Neural cell (in vitro differentiated cells): ENCODE results near the gene NR2C2. TPM values are rescaled to one million over a fixed set of nuclear protein-coding genes. Genes with fewer than 3 reads are reported as not detected.

Experiments
- H2AFZ ChIP-seq: fragments of 200-600, 300-800 bp; sonication (generic), shearing (Covaris generic); 2 replicates; pipeline ENCODE4 v1.6.0; 2014; ENCODE audit warnings: low read depth, mild to moderate bottlenecking, antibody characterized with exemption, low read length, moderate library complexity
- H3F3A ChIP-seq: fragments of 200-600 bp; shearing (Covaris generic); 2 replicates; pipeline ENCODE4 v1.6.1; 2016; ENCODE audit warnings: mild to moderate bottlenecking, moderate library complexity, mixed read lengths, antibody characterized with exemption, low read length; ENCODE audit not compliant: insufficient read depth, poor library complexity, severe bottlenecking
- H3K27ac ChIP-seq: fragments of 200-600, 300-800 bp; sonication (generic), shearing (Covaris generic); 2 replicates; pipeline ENCODE4 v1.5.1; 2014; ENCODE audit warnings: mild to moderate bottlenecking, low read length, moderate library complexity
- H3K27me3 ChIP-seq: fragments of 300-800, 200-600 bp; sonication (generic), shearing (Covaris generic); 2 replicates; pipeline ENCODE4 v1.6.0; 2014; ENCODE audit warnings: mild to moderate bottlenecking, low read depth, low read length, moderate library complexity; ENCODE audit not compliant: insufficient read depth
- H3K36me3 ChIP-seq: fragments of 300-800, 200-600 bp; sonication (generic), shearing (Covaris generic); 2 replicates; pipeline ENCODE4 v1.5.1; 2014; ENCODE audit warnings: mild to moderate bottlenecking, antibody characterized with exemption, low read length, moderate library complexity; ENCODE audit not compliant: insufficient read depth
- H3K4me2 ChIP-seq: fragments of 300-800, 200-600 bp; sonication (generic), shearing (Covaris generic); 2 replicates; pipeline ENCODE4 v1.6.0; 2014; ENCODE audit warnings: mild to moderate bottlenecking, low read length
- H3K4me3 ChIP-seq: fragments of 300-800, 200-600 bp; sonication (generic), shearing (Covaris generic); 2 replicates; pipeline ENCODE4 v1.5.1; 2014; ENCODE audit warnings: mild to moderate bottlenecking, low read length, moderate library complexity
- H3K79me2 ChIP-seq: fragments of 200-600 bp; shearing (Covaris generic); replicated peaks from 2 replicates; pipeline ENCODE4 v1.6.0; 2014; ENCODE audit warnings: mild to moderate bottlenecking, low read length, moderate library complexity; ENCODE audit not compliant: insufficient read depth
- H3K9ac ChIP-seq: fragments of 300-800, 200-600 bp; sonication (generic), shearing (Covaris generic); 2 replicates; pipeline ENCODE4 v1.6.1; 2016; ENCODE audit warnings: mild to moderate bottlenecking, low read length, mixed read lengths
- H3K9me2 ChIP-seq: fragments of 200-600 bp; shearing (Covaris generic); 2 replicates; pipeline ENCODE4 v1.6.1; 2016; ENCODE audit warnings: mild to moderate bottlenecking, low read length, mixed read lengths; ENCODE audit not compliant: insufficient read depth
- H3K9me3 ChIP-seq: fragments of 200-600, 300-800 bp; sonication (generic), shearing (Covaris generic); 2 replicates; pipeline ENCODE4 v1.6.1; 2016; ENCODE audit warnings: mild to moderate bottlenecking, mixed run types, low read length, moderate library complexity, mixed read lengths
- H4K20me1 ChIP-seq: fragments of 200-600 bp; shearing (Covaris generic); 2 replicates; pipeline ENCODE4 v1.6.1; 2016; ENCODE audit warnings: mild to moderate bottlenecking, mixed run types; ENCODE audit not compliant: insufficient read depth
- EP300 ChIP-seq: fragments of 450-650 bp; conservative IDR thresholded peaks from 2 replicates; pipeline ENCODE4 v1.6.1; 2014; ENCODE audit warnings: antibody characterized with exemption, mild to moderate bottlenecking, moderate library complexity; ENCODE audit not compliant: poor library complexity, severe bottlenecking
- EZH2 ChIP-seq: fragments of 200-600, 300-800 bp; shearing (Covaris generic), sonication (generic); IDR thresholded peaks from 2 replicates; pipeline ENCODE4 v1.6.1; 2014; ENCODE audit warnings: antibody characterized with exemption, low read length, borderline replicate concordance, mild to moderate bottlenecking; ENCODE audit not compliant: insufficient read depth, poor library complexity, severe bottlenecking
- MXI1 ChIP-seq: fragments of 450-650 bp; conservative IDR thresholded peaks from 2 replicates; pipeline ENCODE4 v1.6.1; 2014; ENCODE audit warnings: antibody characterized with exemption, mild to moderate bottlenecking; ENCODE audit not compliant: poor library complexity, severe bottlenecking
- POLR2AphosphoS5 ChIP-seq: IDR thresholded peaks from 2 replicates; pipeline ENCODE4 v1.6.1; 2012
- RAD21 ChIP-seq: fragments of 450-650 bp; conservative IDR thresholded peaks from 2 replicates; pipeline ENCODE4 v1.6.1; 2014; ENCODE audit warnings: antibody characterized with exemption, mild to moderate bottlenecking, moderate library complexity
- SMC3 ChIP-seq: fragments of 450-650 bp; conservative IDR thresholded peaks from 2 replicates; pipeline ENCODE4 v1.6.1; 2014; ENCODE audit warnings: antibody characterized with exemption, mild to moderate bottlenecking, moderate library complexity; ENCODE audit not compliant: poor library complexity
- TAF1 ChIP-seq: IDR thresholded peaks from 2 replicates; pipeline ENCODE4 v1.6.1; 2012; ENCODE audit warnings: low read depth
- polyA plus RNA-seq: library from polyadenylated mRNA; depleted of rRNA; stranded (reverse); fragments of >200 nt; gene quantifications from 2 replicates; pipeline ENCODE4 v1.2.3, GENCODE V29; 2014
- TF ChIP-seq, protein P1 (sequence below): IDR thresholded peaks from 2 replicates; pipeline ENCODE4 v1.6.1; 2012; ENCODE audit warnings: borderline replicate concordance
- TF ChIP-seq, protein P2 (sequence below): fragments of 450-650 bp; IDR thresholded peaks from 2 replicates; pipeline ENCODE4 v1.5.1; 2014; ENCODE audit warnings: antibody characterized with exemption, mild to moderate bottlenecking, moderate library complexity; ENCODE audit not compliant: poor library complexity, severe bottlenecking

NR2C2 gene
- polyA plus RNA-seq, 1 donor from 2014 or later = 37.5 TPM

DNA sequence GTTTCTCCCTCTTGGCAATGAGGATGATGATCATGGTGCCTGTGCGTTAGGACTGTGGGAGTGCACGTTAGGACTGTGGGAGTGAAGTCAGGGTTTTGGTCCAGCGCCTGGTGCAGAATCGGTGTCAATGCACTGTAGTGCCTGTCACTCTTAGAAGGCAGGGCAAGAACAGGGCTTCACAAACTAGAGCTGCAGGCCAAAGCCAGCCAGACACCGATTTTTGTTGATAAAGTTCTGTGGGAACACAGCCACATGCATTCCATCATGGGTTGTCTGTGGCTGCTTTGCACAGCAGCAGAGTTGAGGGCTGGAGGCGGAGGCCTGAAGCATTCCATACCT lies 32.6 kb upstream of the NR2C2 start (continued):
- TF ChIP-seq, protein P1, sequence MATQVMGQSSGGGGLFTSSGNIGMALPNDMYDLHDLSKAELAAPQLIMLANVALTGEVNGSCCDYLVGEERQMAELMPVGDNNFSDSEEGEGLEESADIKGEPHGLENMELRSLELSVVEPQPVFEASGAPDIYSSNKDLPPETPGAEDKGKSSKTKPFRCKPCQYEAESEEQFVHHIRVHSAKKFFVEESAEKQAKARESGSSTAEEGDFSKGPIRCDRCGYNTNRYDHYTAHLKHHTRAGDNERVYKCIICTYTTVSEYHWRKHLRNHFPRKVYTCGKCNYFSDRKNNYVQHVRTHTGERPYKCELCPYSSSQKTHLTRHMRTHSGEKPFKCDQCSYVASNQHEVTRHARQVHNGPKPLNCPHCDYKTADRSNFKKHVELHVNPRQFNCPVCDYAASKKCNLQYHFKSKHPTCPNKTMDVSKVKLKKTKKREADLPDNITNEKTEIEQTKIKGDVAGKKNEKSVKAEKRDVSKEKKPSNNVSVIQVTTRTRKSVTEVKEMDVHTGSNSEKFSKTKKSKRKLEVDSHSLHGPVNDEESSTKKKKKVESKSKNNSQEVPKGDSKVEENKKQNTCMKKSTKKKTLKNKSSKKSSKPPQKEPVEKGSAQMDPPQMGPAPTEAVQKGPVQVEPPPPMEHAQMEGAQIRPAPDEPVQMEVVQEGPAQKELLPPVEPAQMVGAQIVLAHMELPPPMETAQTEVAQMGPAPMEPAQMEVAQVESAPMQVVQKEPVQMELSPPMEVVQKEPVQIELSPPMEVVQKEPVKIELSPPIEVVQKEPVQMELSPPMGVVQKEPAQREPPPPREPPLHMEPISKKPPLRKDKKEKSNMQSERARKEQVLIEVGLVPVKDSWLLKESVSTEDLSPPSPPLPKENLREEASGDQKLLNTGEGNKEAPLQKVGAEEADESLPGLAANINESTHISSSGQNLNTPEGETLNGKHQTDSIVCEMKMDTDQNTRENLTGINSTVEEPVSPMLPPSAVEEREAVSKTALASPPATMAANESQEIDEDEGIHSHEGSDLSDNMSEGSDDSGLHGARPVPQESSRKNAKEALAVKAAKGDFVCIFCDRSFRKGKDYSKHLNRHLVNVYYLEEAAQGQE = no peak
- TF ChIP-seq MXI1 = no peak
- no peak for TF ChIP-seq RAD21

DNA sequence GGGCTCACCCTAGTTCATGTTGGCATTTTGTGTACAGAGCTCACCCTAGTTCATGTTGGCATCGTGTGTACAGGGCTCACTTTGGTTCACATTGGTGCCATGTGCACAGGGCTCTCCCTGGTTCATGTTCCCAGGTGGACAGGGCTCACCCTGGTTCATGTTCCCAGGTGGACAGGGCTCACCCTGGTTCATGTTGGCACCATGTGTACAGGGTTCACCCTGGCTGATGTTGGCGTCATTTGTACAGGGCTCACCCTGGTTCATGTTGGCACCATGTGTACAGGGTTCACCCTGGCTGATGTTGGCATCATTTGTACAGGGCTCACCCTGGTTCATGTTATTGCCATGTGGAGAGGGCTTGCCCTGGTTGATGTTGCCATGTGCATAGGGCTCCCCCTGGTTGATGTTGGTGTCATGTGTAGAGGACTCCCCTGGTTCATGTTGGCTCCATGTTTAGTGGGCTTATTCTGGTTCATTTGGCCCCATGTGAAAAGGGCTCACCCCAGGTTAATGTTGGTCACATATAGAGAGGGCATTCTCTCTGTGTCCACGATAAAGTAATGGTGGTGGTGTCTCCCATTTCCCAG lies 31.7 kb upstream of the NR2C2 start:
- no peak overlapping the region for H3K9ac ChIP-seq
- no peaks in the 10 kb centered on the region for H3F3A ChIP-seq
- no peaks in the 10 kb centered on the region for H3K27me3 ChIP-seq
- no peak overlapping the region for H2AFZ ChIP-seq
- no peak overlapping the region for H3K4me2 ChIP-seq
- TF ChIP-seq POLR2AphosphoS5 (no peak), SMC3 (peak; percentile 52), TAF1 (no peak), RAD21 (peak; percentile 52), EP300 (no peak)
- TF ChIP-seq, protein P2, sequence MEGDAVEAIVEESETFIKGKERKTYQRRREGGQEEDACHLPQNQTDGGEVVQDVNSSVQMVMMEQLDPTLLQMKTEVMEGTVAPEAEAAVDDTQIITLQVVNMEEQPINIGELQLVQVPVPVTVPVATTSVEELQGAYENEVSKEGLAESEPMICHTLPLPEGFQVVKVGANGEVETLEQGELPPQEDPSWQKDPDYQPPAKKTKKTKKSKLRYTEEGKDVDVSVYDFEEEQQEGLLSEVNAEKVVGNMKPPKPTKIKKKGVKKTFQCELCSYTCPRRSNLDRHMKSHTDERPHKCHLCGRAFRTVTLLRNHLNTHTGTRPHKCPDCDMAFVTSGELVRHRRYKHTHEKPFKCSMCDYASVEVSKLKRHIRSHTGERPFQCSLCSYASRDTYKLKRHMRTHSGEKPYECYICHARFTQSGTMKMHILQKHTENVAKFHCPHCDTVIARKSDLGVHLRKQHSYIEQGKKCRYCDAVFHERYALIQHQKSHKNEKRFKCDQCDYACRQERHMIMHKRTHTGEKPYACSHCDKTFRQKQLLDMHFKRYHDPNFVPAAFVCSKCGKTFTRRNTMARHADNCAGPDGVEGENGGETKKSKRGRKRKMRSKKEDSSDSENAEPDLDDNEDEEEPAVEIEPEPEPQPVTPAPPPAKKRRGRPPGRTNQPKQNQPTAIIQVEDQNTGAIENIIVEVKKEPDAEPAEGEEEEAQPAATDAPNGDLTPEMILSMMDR = peak; percentile 32
- no peaks in the 10 kb centered on the region for H3K36me3 ChIP-seq
- no peaks in the 10 kb centered on the region for H3K9me2 ChIP-seq
- H3K79me2 ChIP-seq = no peaks in the 10 kb centered on the region
- H3K9me3 ChIP-seq = no peaks in the 10 kb centered on the region
- H3K27ac ChIP-seq = no peak overlapping the region
- H4K20me1 ChIP-seq = no peaks in the 10 kb centered on the region
- no peak overlapping the region for H3K4me3 ChIP-seq

DNA sequence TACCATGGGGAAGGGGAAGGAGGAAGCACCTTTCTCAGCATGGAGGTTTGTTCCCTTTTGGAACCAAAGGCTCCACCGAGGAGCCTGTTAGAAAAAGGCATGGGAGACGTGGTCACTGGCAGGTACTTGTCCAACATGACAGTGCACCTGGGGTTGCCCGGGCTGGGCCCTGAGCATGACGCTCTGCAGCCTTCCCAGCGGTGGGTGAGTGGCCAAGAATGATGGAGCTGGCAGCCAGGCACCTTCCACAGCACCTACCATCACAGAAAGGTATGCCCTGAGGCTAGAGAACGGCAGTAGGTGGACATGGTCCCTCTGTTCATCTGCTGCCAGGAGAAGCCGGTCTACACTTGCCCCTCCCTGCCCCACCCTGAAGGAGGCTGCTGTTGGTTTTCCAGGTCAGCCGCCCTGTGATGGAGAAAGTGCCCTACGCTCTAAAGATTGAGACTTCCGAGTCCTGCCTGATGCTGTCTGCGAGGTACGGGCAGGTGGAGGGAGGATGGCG lies 29.0 kb upstream of the NR2C2 start:
- no peak overlapping the region for H3K27ac ChIP-seq
- no peak overlapping the region for H2AFZ ChIP-seq
- H3K27me3 ChIP-seq = no peaks in the 10 kb centered on the region
- TF ChIP-seq EP300 (no peak), MXI1 (no peak), SMC3 (no peak), EZH2 (no peak), POLR2AphosphoS5 (no peak), RAD21 (no peak), TAF1 (no peak)
- TF ChIP-seq, protein P1 = no peak
- TF ChIP-seq, protein P2 = no peak
- no peak overlapping the region for H3K4me3 ChIP-seq
- no peak overlapping the region for H3K4me2 ChIP-seq
- H3K9me2 ChIP-seq = no peaks in the 10 kb centered on the region
- H4K20me1 ChIP-seq = no peaks in the 10 kb centered on the region
- no peaks in the 10 kb centered on the region for H3K36me3 ChIP-seq
- no peak overlapping the region for H3K9ac ChIP-seq
- no peaks in the 10 kb centered on the region for H3K9me3 ChIP-seq
- H3K79me2 ChIP-seq = no peaks in the 10 kb centered on the region
- no peaks in the 10 kb centered on the region for H3F3A ChIP-seq
